KOPT-K1 (cell line): ENCODE measurements around the gene FGD3.

Experiments
- H3K27ac ChIP-seq: fragments of 200-600 bp; sonication (generic); 2 replicates; pipeline ENCODE4 v1.5.1; 2016; ENCODE audit warnings: antibody characterized with exemption, mild to moderate bottlenecking, low read depth, low read length; ENCODE audit not compliant: poor library complexity, severe bottlenecking
- H3K36me3 ChIP-seq: fragments of 200-600 bp; sonication (generic); 2 replicates; pipeline ENCODE4 v1.5.1; 2017; ENCODE audit warnings: antibody characterized with exemption, mild to moderate bottlenecking, low read length, moderate library complexity; ENCODE audit not compliant: insufficient read depth
- H3K9me3 ChIP-seq: fragments of 200-600 bp; sonication (generic); 2 replicates; pipeline ENCODE4 v1.5.1; 2017; ENCODE audit warnings: antibody characterized with exemption, low read length, mild to moderate bottlenecking; ENCODE audit not compliant: insufficient read depth, poor library complexity, severe bottlenecking

FGD3 gene

DNA sequence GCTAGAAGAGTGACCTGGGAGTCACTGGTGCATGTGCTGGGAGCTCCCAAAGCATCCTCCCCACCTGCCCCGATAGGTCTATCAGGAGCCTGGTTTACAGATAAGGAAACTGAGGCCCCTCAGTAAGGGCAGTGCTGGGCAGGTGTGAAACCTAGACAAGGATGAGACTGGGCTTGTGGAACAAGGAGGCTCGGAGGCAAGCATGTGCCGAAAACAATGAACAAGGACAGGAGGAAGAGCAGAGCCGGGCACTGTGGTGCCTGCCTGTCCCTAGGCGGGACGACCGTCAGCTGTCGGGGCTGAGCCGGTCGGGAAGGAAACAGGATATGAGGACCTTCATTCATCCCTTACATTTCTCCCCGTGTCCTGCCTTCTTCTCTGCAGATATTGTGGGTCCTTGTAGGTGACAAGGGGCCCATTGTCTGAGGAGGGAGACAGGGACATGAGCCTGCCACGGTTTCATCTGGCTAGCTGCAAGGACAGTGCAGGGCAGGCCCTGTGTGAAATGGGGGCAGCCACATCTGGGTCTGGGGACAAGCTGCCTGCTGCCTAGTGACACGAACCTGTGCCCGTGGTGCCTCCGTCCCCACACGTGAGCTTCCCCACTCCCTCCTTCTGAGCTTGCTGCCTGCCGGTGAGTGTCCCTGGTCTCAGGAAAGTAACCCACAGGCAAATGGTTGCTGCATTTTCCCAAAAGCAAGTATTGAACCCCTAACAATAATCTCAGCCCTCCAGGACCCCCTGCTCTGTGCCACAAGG lies 18.6 kb downstream of the FGD3 start:
- H3K9me3 ChIP-seq: no peaks in the 10 kb centered on the region
- no peaks in the 10 kb centered on the region for H3K36me3 ChIP-seq
- H3K27ac ChIP-seq: peak overlapping the region; percentile 95

DNA sequence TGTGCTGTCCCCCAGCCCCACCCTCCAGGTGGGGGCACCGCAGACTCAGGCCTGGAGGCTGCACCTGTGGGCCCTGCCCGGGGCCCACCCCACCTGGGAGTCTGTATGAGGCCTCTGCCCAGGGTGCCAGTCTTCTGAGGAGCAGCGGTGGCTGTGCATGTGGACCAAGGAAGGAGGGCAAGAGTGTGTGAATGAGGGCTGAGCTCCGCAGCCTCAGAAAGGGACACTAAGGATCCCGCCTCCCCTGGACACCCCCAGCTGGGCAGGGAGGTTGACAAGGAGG lies 19.1 kb downstream of the FGD3 start:
- Histone ChIP-seq H3K36me3 (no peaks in the 10 kb centered on the region), H3K9me3 (no peaks in the 10 kb centered on the region), H3K27ac (no peak overlapping the region)

DNA sequence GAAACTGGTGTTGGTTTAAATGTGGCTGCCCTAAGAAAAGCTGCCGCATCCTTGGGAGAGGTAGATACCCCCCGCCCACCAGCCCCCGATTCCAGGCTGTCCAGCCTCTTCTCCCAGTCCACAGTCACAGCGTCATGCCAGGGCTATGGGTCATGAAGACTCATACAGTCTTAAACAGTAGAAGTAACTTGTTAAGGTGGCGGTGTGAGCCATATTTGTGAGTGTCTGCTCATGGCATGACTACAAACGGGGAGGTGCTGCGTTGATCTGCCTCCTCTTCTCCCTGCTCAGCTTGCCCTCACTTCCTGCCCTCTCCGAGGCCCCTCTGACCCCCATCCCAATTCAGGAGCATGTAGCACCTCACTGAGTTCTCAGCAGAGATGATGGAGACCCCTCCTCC lies 20.8 kb downstream of the FGD3 start:
- H3K27ac ChIP-seq: no peak overlapping the region
- no peaks in the 10 kb centered on the region for H3K9me3 ChIP-seq
- H3K36me3 ChIP-seq: no peaks in the 10 kb centered on the region

DNA sequence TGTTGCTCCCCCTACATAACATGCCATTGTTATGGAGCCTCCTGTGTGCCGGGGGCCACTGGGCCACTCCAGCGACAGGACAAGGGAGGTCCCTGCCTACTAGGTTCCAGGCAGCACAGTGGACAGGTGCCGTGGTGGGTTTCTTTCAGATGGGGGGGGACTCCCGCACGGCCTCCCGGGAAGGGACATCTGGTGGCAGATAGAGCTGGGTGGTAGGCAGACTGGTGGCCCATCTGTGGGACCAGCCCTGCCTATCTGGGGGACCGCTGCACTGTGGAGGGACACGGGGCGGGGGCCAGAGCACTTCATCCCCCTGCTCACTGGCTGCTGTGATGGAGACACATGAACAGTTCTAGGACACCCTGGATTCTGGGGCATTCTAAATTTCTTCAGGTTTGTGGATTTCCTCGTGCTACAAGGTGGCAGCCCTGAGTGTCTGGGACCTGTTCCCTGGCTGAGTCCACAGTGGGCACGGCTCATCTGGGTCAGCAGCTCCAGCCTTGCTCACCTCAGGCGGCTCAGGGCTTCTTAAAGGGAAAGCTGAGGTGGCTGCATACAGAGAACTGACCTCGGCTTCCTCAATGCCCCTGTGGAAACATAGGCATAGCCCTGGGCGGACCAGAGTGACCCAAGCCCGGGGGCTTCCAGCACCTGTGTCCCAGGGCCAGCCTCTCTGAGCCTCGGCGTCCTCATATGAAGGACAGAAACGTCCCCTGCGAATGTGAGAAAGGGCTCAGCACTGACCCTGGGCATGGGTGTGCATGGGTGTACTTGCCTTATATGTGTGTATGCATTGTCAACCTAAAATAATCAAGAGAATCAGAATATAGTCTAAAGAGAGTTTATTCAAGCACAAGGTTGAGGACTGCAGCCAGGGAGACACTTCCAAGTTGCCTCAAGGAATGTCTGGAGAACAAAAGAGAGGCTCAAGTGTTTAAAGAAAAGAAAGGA lies 22.5 kb downstream of the FGD3 start:
- Histone ChIP-seq H3K27ac (no peak overlapping the region), H3K36me3 (no peaks in the 10 kb centered on the region), H3K9me3 (no peaks in the 10 kb centered on the region)

DNA sequence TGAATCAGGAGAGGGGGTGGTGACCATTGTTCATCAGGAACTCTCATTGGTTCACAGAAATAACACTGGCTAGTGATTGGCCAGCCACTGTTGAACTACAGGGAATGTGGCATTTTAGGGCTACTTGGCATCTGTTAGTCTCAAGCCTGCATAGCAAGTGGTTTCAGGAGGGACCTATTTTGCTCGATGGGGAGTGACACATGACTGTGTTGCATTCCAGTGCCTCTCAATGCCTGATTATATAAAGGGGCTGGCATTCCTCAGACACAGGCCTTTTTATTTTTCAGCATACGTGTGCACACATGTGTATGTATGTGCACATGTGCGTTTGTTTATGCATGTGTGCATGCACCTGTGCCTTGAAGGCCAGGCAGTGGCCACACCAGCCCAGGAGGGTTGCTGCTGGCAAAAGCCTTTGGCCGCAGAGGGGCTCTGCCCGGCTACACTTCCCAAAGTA lies 23.2 kb downstream of the FGD3 start:
- Histone ChIP-seq H3K9me3 (no peaks in the 10 kb centered on the region), H3K36me3 (peaks cover 5% of the 10 kb centered on the region; the same call in 1 of the 2 replicates), H3K27ac (no peak overlapping the region)

DNA sequence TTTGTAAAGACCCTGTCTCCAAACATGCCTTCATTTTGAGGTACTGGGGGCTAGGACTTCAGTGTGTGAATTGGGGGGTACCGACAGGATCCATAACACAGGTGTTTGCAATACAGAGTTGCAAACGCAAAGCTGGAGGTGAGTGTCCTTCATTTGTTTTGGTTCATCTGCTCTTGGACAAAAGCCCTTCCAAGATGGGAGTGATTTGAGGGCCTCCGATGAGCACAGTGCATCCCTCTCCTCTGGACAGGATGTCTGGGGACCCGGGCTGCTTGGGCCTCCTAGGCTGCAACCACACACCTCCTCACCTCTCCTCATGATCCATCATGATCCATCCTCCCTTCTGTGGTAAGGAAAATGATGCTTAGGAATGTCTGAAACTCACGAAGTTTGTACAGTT lies 23.8 kb downstream of the FGD3 start:
- no peak overlapping the region for H3K27ac ChIP-seq
- H3K9me3 ChIP-seq: no peaks in the 10 kb centered on the region
- peaks cover 10% of the 10 kb centered on the region; the same call in 1 of the 2 replicates for H3K36me3 ChIP-seq

DNA sequence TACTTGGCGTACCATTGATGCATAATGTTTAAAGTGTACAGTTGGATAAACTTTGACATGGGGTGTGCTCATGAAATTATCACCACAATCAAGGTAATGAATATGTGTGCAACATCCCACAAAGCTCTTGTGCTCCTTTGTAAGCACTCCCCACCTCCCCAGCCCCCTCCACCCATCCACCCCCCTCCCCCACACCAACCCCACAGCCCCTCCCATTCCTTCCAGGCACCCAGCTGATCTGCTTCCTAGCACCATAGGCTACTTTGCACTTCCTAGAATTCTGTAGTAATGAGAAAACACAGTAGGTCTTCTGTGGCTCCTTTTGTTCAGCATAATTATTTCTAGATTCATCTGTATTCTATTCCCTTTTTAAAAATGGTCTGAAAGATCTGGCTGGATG lies 24.5 kb downstream of the FGD3 start:
- H3K9me3 ChIP-seq: no peaks in the 10 kb centered on the region
- peaks cover 16% of the 10 kb centered on the region; the same call in 1 of the 2 replicates for H3K36me3 ChIP-seq
- no peak overlapping the region for H3K27ac ChIP-seq

DNA sequence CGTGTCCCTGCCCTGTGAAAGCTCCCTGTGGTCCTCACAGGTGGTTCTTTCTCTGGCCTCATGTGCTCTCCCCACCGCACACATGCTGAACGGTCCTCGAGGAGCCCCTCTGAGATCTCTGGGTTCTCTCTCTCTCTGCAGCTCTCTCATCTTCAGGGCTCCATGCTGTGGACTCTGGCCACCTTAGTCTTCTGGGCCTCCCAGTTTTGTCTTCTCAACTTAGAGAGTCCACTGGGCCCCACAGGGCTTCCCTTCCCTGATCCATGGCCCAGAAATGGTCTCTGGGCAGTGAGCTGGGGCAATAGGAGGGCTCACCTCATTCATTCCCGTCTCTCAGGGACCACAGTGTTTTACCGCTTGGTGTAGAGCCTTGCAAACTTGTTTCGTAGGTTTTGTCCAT lies 26.4 kb downstream of the FGD3 start:
- Histone ChIP-seq H3K9me3 (no peaks in the 10 kb centered on the region), H3K36me3 (peaks cover 24% of the 10 kb centered on the region; the same call in 1 of the 2 replicates), H3K27ac (no peak overlapping the region)

DNA sequence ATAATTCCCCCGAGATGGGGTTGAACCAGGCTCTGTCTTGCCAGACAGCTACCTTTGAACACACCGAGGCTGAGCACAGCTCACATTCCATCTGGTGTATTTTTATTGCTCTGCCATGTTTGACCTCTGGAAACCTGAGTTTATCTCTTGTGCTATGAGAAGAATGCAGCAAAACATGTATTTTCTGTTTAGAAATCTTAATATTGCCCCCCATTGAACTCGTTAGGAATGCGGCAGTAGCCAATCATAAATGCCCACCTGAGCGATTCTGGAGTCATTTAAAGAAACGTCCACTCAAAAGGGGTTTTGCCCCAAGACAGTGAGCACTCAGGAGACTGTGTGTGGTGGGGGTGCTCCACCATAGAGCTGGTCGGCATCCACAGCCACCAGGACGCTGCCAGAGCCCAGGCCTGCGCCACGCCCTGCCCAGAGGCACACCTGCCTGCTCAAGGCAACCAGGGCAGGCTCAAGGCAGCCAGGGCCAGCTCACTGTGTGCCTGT lies 26.9 kb downstream of the FGD3 start:
- Histone ChIP-seq H3K27ac (no peak overlapping the region), H3K9me3 (no peaks in the 10 kb centered on the region), H3K36me3 (peaks cover 24% of the 10 kb centered on the region; the same call in 1 of the 2 replicates)

DNA sequence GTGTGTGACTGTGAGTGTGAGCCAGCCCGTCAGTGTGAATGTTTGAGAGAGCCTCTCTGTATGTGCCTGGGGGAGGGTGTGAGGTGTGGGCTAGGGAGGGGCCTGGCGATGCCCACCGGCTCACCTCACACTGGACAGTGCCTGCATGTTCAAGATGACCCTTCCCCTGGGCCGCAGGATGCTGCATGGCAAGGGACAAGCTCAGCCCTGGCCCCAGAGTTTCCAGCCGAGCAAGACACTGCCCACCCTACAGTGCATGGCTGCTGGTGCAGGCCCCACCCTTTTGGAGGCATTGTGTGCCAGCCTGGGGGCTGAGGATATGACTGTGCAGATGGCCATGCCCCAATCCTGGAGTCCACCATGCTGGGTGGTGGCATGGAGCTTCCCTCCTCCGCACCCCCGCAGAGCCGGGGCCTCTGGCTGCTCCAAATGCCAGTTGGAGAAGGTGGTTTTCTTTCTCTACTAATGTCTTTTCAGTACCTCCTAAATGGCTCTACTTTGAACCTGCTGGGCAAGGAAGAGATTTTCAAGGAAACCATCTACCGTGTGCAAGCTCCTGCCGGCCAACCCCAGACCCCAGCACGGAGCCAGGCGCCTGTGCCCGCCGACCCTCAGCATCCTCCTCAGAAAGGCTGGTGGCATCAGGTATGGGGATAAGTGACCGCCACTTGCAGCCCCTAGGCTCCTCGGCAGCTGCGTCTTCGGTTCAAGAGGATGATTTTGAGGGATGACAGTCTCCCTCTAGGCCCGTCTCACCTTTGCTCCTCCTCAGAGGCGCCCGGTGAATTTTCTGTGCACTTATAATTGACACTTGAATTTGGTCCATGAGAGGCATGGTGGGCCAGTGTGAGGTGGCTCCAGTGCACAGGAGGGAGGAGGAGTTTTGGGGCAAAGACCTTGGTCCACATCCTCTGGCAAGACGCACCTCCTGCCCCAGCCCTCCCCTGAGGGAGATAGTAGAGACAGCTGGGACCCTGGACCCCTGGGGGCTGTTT lies 27.7 kb downstream of the FGD3 start:
- Histone ChIP-seq H3K36me3 (peaks cover 24% of the 10 kb centered on the region; the same call in 1 of the 2 replicates), H3K9me3 (no peaks in the 10 kb centered on the region), H3K27ac (no peak overlapping the region)

DNA sequence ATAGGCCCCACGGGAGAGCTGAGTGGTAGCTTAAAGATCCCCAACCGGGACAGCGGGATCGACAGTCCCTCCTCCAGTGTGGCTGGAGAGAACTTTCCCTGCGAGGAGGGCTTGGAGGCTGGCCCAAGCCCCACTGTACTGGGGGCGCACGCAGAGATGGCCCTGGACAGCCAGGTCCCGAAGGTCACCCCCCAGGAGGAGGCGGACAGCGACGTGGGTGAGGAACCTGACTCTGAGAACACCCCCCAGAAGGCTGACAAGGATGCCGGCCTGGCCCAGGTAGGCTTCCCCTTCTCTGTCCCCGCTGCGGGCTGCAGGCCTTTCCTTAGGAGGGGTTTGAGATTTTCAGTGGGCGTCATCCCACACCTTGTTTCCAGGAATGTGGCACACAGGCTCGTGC lies 29.1 kb downstream of the FGD3 start:
- peaks cover 3% of the 10 kb centered on the region for H3K9me3 ChIP-seq
- peaks cover 24% of the 10 kb centered on the region; the same call in 1 of the 2 replicates for H3K36me3 ChIP-seq
- no peak overlapping the region for H3K27ac ChIP-seq

DNA sequence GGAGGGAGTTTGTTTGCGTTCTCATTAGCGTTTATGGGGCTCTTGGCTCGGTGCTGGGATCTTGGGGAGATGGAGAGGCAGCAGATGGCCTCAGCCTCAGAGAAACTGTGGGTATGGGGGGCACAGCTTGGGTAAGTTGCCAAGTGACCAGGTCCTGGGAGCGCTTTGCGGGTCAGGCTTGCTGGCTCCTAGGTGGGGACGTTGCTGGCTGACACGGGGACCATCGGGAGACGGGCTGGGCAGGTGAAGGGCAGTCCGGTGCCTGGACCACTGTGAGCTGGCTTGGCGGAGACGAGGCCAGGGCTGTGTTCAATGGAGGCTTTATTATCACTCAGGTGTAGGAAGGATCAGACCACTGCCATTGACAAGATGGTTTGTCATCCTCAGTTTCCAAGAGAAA lies 30.0 kb downstream of the FGD3 start:
- Histone ChIP-seq H3K36me3 (peaks cover 29% of the 10 kb centered on the region), H3K9me3 (peaks cover 11% of the 10 kb centered on the region), H3K27ac (no peak overlapping the region)

DNA sequence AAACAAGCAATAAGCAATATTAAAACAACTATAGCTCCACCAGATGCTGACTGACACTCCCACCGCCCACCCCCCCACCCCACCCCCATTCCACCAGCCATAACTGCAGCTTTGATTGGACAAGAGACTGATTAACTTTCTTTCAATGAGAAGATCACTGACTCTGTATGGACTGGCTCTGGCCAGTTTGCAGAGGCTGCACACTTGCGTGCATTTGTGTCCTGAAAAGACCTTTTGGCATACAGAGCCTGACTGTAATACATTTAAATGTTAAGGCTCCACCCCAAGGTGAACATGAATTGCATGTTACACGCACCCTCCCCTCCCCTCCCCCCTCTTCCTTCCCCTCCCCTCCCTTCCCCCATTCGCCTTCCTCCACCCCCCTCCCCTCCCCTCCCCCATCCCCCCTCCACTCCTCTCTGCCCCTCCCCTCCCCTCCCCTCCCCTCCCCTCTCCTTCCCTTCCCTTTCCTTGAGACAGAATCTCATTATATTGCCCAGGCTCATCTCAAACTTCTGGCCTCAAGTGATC lies 31.1 kb downstream of the FGD3 start:
- no peak overlapping the region for H3K27ac ChIP-seq
- H3K36me3 ChIP-seq: peaks cover 38% of the 10 kb centered on the region
- peaks cover 23% of the 10 kb centered on the region for H3K9me3 ChIP-seq
